ENCODE data around the gene IFI27L1. TPM values are rescaled to one million over a fixed set of nuclear protein-coding genes. Genes with fewer than 3 reads are reported as not detected.
A peak's percentile ranks its signal among the peaks of the same experiment; 100 is the strongest.

Gene IFI27L1
- total RNA-seq, 4 donors from 2014 or later = 7.1 to 10.3 (median 8.3) TPM

DNA sequence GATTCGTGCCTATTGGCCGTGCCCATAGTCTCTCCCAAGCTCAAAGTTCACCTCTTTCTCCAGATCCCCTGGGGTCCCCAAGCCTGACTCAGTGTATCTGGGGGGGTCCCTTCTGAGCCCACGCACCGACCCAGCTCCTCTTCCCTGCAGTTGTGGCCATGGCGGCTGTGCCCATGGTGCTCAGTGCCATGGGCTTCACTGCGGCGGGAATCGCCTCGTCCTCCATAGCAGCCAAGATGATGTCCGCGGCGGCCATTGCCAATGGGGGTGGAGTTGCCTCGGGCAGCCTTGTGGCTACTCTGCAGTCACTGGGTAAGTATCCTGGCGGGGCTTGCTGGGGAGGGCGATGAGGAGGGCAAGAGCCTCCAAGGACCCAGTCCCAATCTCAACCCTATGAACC, 34.5 kb downstream of the IFI27L1 start:
- Histone ChIP-seq H3K9me3 (peaks cover 0 to 9% (median 0%) of the 10 kb centered on the region in 3 donors), H3K4me1 (no peaks in the 10 kb centered on the region), H3K27ac (peak overlapping the region; percentile 49 to 85 (median 80)), H3K27me3 (peaks cover 0 to 3% (median 0%) of the 10 kb centered on the region in 3 donors), H3K4me3 (no peak overlapping the region), H3K36me3 (no peaks in the 10 kb centered on the region)
- ATAC-seq = no peak
- no peak for DNase-seq
- TF ChIP-seq POLR2A (IDR thresholded peaks at IDR 0.05) = no peak
- TF ChIP-seq, protein P1, sequence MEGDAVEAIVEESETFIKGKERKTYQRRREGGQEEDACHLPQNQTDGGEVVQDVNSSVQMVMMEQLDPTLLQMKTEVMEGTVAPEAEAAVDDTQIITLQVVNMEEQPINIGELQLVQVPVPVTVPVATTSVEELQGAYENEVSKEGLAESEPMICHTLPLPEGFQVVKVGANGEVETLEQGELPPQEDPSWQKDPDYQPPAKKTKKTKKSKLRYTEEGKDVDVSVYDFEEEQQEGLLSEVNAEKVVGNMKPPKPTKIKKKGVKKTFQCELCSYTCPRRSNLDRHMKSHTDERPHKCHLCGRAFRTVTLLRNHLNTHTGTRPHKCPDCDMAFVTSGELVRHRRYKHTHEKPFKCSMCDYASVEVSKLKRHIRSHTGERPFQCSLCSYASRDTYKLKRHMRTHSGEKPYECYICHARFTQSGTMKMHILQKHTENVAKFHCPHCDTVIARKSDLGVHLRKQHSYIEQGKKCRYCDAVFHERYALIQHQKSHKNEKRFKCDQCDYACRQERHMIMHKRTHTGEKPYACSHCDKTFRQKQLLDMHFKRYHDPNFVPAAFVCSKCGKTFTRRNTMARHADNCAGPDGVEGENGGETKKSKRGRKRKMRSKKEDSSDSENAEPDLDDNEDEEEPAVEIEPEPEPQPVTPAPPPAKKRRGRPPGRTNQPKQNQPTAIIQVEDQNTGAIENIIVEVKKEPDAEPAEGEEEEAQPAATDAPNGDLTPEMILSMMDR (IDR thresholded peaks at IDR 0.05 in 4 of 5, conservative IDR thresholded peaks at IDR 0.05 in 1 of 5) = no peak
- in situ Hi-C loops (cut with MboI; ENCODE audit: low sequenced_read_pairs in 4 of 4) = no loop called here
- intact Hi-C loops (cut with DNase I; ENCODE audit: low total_unique reads) = no loop called here

DNA sequence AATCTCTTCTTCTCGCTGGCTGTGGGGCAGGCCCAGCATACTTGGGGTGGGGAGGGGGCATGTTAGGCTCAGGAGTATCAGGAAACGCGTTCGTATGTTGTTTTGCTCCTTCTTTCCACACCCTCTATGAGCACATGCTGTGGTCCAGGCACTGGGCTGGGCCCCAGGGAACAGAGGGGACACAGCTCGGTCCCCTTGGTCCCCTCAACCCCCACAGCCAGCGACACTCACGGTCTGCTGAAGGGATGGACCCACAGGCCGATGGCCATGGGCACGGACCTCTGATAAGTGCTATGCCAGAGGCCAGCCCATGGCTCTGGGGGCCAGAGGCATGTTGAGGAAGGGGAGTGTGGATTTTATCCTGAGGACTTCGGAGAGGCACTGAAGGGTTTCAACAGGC, 35.6 kb downstream of the IFI27L1 start:
- peaks cover 0 to 9% (median 0%) of the 10 kb centered on the region in 3 donors for H3K9me3 ChIP-seq
- no peak for DNase-seq
- H3K27ac ChIP-seq = no peak overlapping the region
- no peak for TF ChIP-seq POLR2A (IDR thresholded peaks at IDR 0.05)
- TF ChIP-seq, protein P1 (IDR thresholded peaks at IDR 0.05 in 4 of 5, conservative IDR thresholded peaks at IDR 0.05 in 1 of 5) = no peak
- H3K27me3 ChIP-seq = peaks cover 0 to 3% (median 0%) of the 10 kb centered on the region in 3 donors
- no peaks in the 10 kb centered on the region for H3K4me1 ChIP-seq
- ATAC-seq = no peak
- no peaks in the 10 kb centered on the region for H3K36me3 ChIP-seq
- in situ Hi-C loops (cut with MboI; ENCODE audit: low sequenced_read_pairs in 4 of 4) (no loop called here), intact Hi-C loops (cut with DNase I; ENCODE audit: low total_unique reads) (no loop called here)
- H3K4me3 ChIP-seq = no peak overlapping the region

DNA sequence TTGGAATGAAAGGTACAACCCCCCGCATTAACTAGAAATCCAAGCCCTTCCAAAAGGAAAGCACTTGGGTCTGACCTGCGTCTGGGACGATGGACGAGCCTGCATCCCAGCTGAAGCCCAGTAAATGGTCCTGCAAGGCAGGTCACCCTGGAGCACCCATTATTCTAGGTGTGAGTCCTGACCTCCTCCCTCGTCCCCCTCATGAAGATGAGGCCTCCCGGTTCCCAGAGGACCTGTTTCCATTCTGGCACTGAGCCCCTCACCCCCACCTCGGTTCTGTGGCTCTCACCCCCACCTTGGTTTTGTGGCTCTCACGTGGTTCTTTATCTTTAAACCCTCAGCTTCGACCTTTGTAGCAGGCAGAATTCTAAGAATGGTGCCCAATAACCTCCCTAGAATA, 36.7 kb downstream of the IFI27L1 start:
- Histone ChIP-seq H3K27ac (no peak overlapping the region), H3K9me3 (peaks cover 0 to 9% (median 0%) of the 10 kb centered on the region in 3 donors), H3K27me3 (peaks cover 0 to 3% (median 0%) of the 10 kb centered on the region in 3 donors), H3K4me1 (no peaks in the 10 kb centered on the region), H3K36me3 (no peaks in the 10 kb centered on the region), H3K4me3 (no peak overlapping the region)
- intact Hi-C loops (cut with DNase I; ENCODE audit: low total_unique reads) (no loop called here), in situ Hi-C loops (cut with MboI; ENCODE audit: low sequenced_read_pairs in 4 of 4) (no loop called here)
- no peak for TF ChIP-seq POLR2A (IDR thresholded peaks at IDR 0.05)
- TF ChIP-seq, protein P1 (IDR thresholded peaks at IDR 0.05 in 4 of 5, conservative IDR thresholded peaks at IDR 0.05 in 1 of 5) = no peak
- DNase-seq (no peak), ATAC-seq (no peak)

DNA sequence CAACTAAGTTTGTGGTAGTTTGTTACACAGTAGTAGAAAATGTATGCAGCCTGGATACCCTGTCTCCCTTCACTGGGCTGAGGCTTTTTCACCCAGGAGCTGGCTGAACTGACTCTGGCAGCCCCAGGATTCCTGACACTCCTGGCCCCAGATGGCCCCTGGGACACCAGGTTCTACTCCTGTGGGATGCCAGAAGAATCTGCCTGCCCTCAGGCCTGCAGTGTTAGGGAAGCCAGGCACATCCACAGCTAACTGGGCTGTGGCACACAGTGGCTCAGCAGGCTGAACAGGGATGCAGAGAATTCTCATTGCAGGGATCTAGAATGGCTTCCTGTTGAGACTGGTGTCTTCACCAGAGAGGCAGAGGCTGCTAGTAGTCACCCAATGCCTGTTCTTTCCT, 38.0 kb downstream of the IFI27L1 start:
- H3K27me3 ChIP-seq = peaks cover 0 to 3% (median 0%) of the 10 kb centered on the region in 3 donors
- ATAC-seq (no peak), DNase-seq (no peak)
- peaks cover 0 to 9% (median 0%) of the 10 kb centered on the region in 3 donors for H3K9me3 ChIP-seq
- intact Hi-C loops (cut with DNase I; ENCODE audit: low total_unique reads) (no loop called here), in situ Hi-C loops (cut with MboI; ENCODE audit: low sequenced_read_pairs in 4 of 4) (no loop called here)
- no peak for TF ChIP-seq POLR2A (IDR thresholded peaks at IDR 0.05)
- TF ChIP-seq, protein P1 (IDR thresholded peaks at IDR 0.05 in 4 of 5, conservative IDR thresholded peaks at IDR 0.05 in 1 of 5) = no peak
- no peaks in the 10 kb centered on the region for H3K4me1 ChIP-seq
- no peaks in the 10 kb centered on the region for H3K36me3 ChIP-seq
- H3K27ac ChIP-seq = no peak overlapping the region
- no peak overlapping the region for H3K4me3 ChIP-seq
